HG02763 (cell line): ENCODE measurements around the gene CNOT2.
"Not testable (repeated sequence)": the region's sequence is repeated elsewhere in the genome, so short reads cannot be mapped to it uniquely, and the experiment has no call there.

ENCODE experiments used
- ATAC-seq: cut with Tn5 transposase; IDR thresholded peaks from one replicate; pipeline ENCODE4 v1.9.1; 2021; ENCODE audit warnings: mild to moderate bottlenecking, moderate library complexity; ENCODE audit not compliant: unreplicated experiment

The CNOT2 gene

GRCh38 chr12:70304684-70305555, 61.7 kb downstream of the CNOT2 start:
- ATAC-seq = not testable (repeated sequence)

- no peak for ATAC-seq
Observed at GRCh38 chr12:70305794-70306193, 62.6 kb downstream of the CNOT2 start.

- ATAC-seq = no peak
Observed at GRCh38 chr12:70306676-70307075, 63.4 kb downstream of the CNOT2 start.

- ATAC-seq = no peak
Observed at GRCh38 chr12:70307868-70308267, 64.6 kb downstream of the CNOT2 start.

- no peak for ATAC-seq
Observed at GRCh38 chr12:70309348-70309747, 66.1 kb downstream of the CNOT2 start.

GRCh38 chr12:70314145-70314544, 70.9 kb downstream of the CNOT2 start:
- ATAC-seq = no peak

GRCh38 chr12:70317781-70318180, 74.5 kb downstream of the CNOT2 start:
- ATAC-seq = peak; percentile 94

- ATAC-seq = no peak
Observed at GRCh38 chr12:70319605-70320004, 76.4 kb downstream of the CNOT2 start.

- no peak for ATAC-seq
Observed at GRCh38 chr12:70321191-70321590, 78.0 kb downstream of the CNOT2 start.

- no peak for ATAC-seq
Observed at GRCh38 chr12:70327541-70327940, 84.3 kb downstream of the CNOT2 start.

- ATAC-seq = no peak
Observed at GRCh38 chr12:70329728-70330127, 86.5 kb downstream of the CNOT2 start.

- ATAC-seq = no peak
Observed at GRCh38 chr12:70330158-70330557, 86.9 kb downstream of the CNOT2 start.

- no peak for ATAC-seq
Observed at GRCh38 chr12:70332236-70332635, 89.0 kb downstream of the CNOT2 start.

- no peak for ATAC-seq
Observed at GRCh38 chr12:70334742-70335141, 91.5 kb downstream of the CNOT2 start.

GRCh38 chr12:70338531-70338930, 95.3 kb downstream of the CNOT2 start:
- ATAC-seq = no peak

GRCh38 chr12:70351076-70351475, 107.8 kb downstream of the CNOT2 start:
- no peak for ATAC-seq

GRCh38 chr12:70353780-70354660, 110.8 kb downstream of the CNOT2 start:
- no peak for ATAC-seq

- no peak for ATAC-seq
Observed at GRCh38 chr12:70354787-70355186, 111.6 kb downstream of the CNOT2 start.

- no peak for ATAC-seq
Observed at GRCh38 chr12:70355972-70356371, 112.7 kb downstream of the CNOT2 start.

GRCh38 chr12:70359458-70360197, 116.4 kb downstream of the CNOT2 start:
- no peak for ATAC-seq

GRCh38 chr12:70360218-70360617, 117.0 kb downstream of the CNOT2 start:
- ATAC-seq = no peak
